WERI-Rb-1 (cell line): ENCODE measurements around the gene SKI.
A peak's percentile ranks its signal among the peaks of the same experiment; 100 is the strongest.

ENCODE experiments used
- DNase-seq: peaks from one replicate; pipeline ENCODE4 v3.0.0-alpha.2; 2020
- H3K27ac ChIP-seq: fragments of 250-450 bp; sonication (Bioruptor Pico); 2 replicates; pipeline ENCODE4 v1.5.1; 2020; ENCODE audit warnings: mild to moderate bottlenecking, moderate library complexity
- H3K27me3 ChIP-seq: fragments of 250-450 bp; sonication (Bioruptor Pico); 2 replicates; pipeline ENCODE4 v1.5.1; 2021; ENCODE audit warnings: mild to moderate bottlenecking, low read depth, moderate library complexity; ENCODE audit not compliant: insufficient read depth, severe bottlenecking
- H3K36me3 ChIP-seq: fragments of 250-450 bp; sonication (Bioruptor Pico); 2 replicates; pipeline ENCODE4 v1.5.1; 2020; ENCODE audit warnings: mild to moderate bottlenecking, moderate library complexity
- H3K4me3 ChIP-seq: 2 replicates; pipeline ENCODE4 v1.5.1; 2011; ENCODE audit warnings: low read depth, mild to moderate bottlenecking, control low read depth, low read length
- H3K9me3 ChIP-seq: fragments of 250-450 bp; sonication (Bioruptor Pico); 2 replicates; pipeline ENCODE4 v1.5.1; 2021; ENCODE audit warnings: mild to moderate bottlenecking, moderate library complexity; ENCODE audit not compliant: severe bottlenecking
- CTCF ChIP-seq: IDR thresholded peaks from 2 replicates; pipeline ENCODE4 v1.5.1; 2011; ENCODE audit warnings: low read depth, mild to moderate bottlenecking, control low read depth, inconsistent platforms, low read length

SKI gene

GRCh38 chr1:2236695-2237677 lies 8.9 kb downstream of the SKI start:
- no peak overlapping the region for H3K4me3 ChIP-seq
- no peak for TF ChIP-seq CTCF
- H3K27me3 ChIP-seq = no peaks in the 10 kb centered on the region
- no peak for DNase-seq
- peaks cover 18% of the 10 kb centered on the region for H3K36me3 ChIP-seq
- H3K9me3 ChIP-seq = no peaks in the 10 kb centered on the region
- no peak overlapping the region for H3K27ac ChIP-seq

GRCh38 chr1:2237773-2238172 lies 9.7 kb downstream of the SKI start:
- H3K27ac ChIP-seq = no peak overlapping the region

DNA sequence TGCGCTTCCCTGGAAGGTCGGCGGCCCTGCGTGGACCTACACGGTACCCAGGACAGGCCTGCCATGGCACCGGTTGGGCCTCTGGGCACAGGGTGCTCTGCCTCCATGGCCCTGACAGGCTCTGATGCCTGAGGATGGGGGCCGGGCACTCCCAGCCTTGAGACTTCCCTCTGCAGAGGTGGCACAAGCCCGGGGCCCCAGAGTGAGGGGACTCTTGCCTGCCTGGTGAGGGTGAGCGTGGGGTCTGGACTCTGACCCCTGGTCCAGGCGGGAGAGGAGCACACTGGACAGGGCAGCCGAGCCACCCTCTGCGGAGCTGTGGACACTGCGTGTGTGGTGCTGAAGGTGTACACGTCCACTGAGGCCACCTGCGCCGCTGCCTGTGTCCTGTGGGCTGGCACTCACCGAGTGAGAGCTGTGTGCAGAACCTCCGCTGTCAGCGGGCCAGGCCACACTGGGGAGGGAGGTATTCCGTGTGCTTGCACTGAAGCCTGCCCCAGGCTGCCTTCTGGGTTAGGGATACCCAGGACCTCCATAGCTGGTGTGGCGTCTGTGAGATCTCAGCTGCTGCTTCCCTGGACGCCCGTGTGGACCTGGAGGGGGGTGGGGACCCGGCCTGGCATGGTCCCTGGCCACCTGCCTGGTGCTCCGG lies 10.4 kb downstream of the SKI start:
- Histone ChIP-seq H3K27me3 (no peaks in the 10 kb centered on the region), H3K36me3 (peaks cover 11% of the 10 kb centered on the region), H3K4me3 (no peak overlapping the region), H3K9me3 (no peaks in the 10 kb centered on the region), H3K27ac (no peak overlapping the region)
- DNase-seq = no peak
- no peak for TF ChIP-seq CTCF

More at GRCh38 chr1:2237773-2238172, 9.7 kb downstream of the SKI start:
- Histone ChIP-seq H3K4me3 (no peak overlapping the region), H3K9me3 (no peaks in the 10 kb centered on the region), H3K36me3 (peaks cover 11% of the 10 kb centered on the region), H3K27me3 (no peaks in the 10 kb centered on the region)
- peak; percentile 53 for DNase-seq
- peak; percentile 57 for TF ChIP-seq CTCF

- H3K4me3 ChIP-seq = no peak overlapping the region
- H3K27ac ChIP-seq = no peak overlapping the region
- no peak for DNase-seq
- no peaks in the 10 kb centered on the region for H3K9me3 ChIP-seq
- TF ChIP-seq CTCF = no peak
- no peaks in the 10 kb centered on the region for H3K27me3 ChIP-seq
- H3K36me3 ChIP-seq = peaks cover 11% of the 10 kb centered on the region
These were observed 10.9 kb downstream of the SKI start for GRCh38 chr1:2239013-2239370.

DNA sequence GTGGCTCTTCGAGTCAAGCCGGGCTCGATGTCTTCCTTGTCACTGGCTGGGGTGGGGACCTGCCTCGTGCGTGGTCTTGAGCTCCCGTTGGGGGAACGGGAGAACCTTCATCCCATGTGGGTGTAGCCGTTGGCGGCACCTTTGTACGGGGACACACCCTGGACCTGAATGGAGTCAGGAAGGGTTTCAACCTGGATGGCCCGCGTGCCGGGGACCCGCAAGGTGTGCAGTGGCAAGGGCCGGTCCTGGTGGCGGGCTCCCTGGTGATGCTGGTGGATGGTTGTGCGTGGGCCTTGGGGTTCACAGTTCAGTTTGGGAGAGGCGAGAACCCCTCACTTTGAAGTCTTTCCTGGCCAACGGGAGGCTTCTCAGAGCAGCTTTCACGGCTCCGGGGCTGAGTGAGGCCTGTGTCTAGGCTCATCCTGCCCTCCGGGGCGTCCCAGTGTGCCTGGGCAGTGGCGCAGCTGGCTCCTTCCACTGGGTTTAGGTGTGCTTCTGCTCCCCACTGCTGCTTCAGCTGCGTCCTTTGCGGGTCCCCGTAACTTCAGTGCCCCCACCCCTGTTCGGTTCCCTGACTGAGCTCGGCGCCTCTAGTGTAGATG lies 11.4 kb downstream of the SKI start:
- Histone ChIP-seq H3K36me3 (peaks cover 11% of the 10 kb centered on the region), H3K9me3 (no peaks in the 10 kb centered on the region), H3K27ac (no peak overlapping the region), H3K4me3 (no peak overlapping the region), H3K27me3 (no peaks in the 10 kb centered on the region)
- no peak for DNase-seq
- no peak for TF ChIP-seq CTCF
